ENCODE results near the gene ZAP70. TPM values are rescaled to one million over a fixed set of nuclear protein-coding genes. Genes with fewer than 3 reads are reported as not detected.

The ZAP70 gene
- total RNA-seq, 4 donors from 2014 or later: 0.46 to 2.2 (median 1.5) TPM

DNA sequence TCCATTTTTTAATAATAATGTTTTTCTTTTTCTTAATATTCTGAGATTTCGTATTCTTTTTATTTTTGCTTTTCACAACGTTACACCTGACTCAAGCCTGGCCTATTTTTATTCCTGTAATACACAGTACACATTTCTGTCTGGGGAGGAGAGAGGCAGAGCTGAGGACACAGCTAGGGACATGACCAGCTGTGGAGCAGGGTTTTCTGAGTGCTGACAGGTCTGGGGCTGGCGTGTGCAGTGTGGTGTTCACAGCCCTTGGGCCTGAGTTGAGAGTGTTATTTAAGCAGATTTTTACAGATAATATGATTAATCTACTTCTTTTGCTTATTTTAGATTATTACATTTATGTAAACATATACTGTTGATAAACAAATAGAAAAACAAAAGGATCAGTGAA, 55.9 kb downstream of the ZAP70 start:
- peaks cover 0 to 12% (median 0%) of the 10 kb centered on the region in 3 donors for H3K4me1 ChIP-seq
- H3K27ac ChIP-seq: no peak overlapping the region
- H3K9me3 ChIP-seq: no peaks in the 10 kb centered on the region
- no peaks in the 10 kb centered on the region for H3K27me3 ChIP-seq
- peaks cover 0 to 65% of the 10 kb centered on the region in 2 donors for H3K36me3 ChIP-seq
- no peak overlapping the region for H3K4me3 ChIP-seq
- 79 to 85% methylated on average over 2 to 3 of the region's 3 CpGs for WGBS, 2 donors (ENCODE audit: low coverage in 1 of 2)
- TF ChIP-seq EP300 (IDR thresholded peaks at IDR 0.05) (no peak), POLR2A (IDR thresholded peaks at IDR 0.05) (no peak), POLR2AphosphoS5 (IDR thresholded peaks at IDR 0.05) (no peak)
- TF ChIP-seq, protein P1, sequence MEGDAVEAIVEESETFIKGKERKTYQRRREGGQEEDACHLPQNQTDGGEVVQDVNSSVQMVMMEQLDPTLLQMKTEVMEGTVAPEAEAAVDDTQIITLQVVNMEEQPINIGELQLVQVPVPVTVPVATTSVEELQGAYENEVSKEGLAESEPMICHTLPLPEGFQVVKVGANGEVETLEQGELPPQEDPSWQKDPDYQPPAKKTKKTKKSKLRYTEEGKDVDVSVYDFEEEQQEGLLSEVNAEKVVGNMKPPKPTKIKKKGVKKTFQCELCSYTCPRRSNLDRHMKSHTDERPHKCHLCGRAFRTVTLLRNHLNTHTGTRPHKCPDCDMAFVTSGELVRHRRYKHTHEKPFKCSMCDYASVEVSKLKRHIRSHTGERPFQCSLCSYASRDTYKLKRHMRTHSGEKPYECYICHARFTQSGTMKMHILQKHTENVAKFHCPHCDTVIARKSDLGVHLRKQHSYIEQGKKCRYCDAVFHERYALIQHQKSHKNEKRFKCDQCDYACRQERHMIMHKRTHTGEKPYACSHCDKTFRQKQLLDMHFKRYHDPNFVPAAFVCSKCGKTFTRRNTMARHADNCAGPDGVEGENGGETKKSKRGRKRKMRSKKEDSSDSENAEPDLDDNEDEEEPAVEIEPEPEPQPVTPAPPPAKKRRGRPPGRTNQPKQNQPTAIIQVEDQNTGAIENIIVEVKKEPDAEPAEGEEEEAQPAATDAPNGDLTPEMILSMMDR (IDR thresholded peaks at IDR 0.05): no peak
- no peak for ATAC-seq

DNA sequence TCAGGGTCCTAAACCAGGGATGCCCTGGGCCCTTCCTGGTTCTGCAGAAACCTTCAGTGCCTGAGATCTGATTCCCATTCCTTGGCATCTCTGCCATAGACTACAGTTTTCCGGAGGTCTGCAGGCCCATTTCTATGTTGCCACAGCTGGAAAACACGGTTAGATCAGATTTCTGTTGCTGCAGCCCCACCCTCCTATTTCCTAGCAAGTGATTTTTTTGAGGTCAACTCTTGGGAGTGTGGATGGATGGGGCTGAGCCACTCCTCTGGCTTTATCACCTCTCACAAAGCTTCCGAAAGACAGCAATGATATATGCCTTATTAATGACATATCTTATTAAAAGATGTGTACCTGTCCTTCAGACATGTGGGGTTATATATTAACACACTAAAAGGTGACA, 56.3 kb downstream of the ZAP70 start:
- ATAC-seq: no peak
- H3K36me3 ChIP-seq: peaks cover 0 to 65% of the 10 kb centered on the region in 2 donors
- no peaks in the 10 kb centered on the region for H3K27me3 ChIP-seq
- TF ChIP-seq, protein P1 (IDR thresholded peaks at IDR 0.05): no peak
- no peak for TF ChIP-seq POLR2AphosphoS5 (IDR thresholded peaks at IDR 0.05)
- TF ChIP-seq POLR2A (IDR thresholded peaks at IDR 0.05): no peak
- no peak for TF ChIP-seq EP300 (IDR thresholded peaks at IDR 0.05)
- H3K9me3 ChIP-seq: no peaks in the 10 kb centered on the region
- H3K27ac ChIP-seq: no peak overlapping the region
- peaks cover 0 to 12% (median 0%) of the 10 kb centered on the region in 3 donors for H3K4me1 ChIP-seq
- no peak overlapping the region for H3K4me3 ChIP-seq
- 68% methylated on average over 3 of the region's 3 CpGs for WGBS, 2 donors (ENCODE audit: low coverage in 1 of 2)

- WGBS, 2 donors (ENCODE audit: low coverage in 1 of 2): 60 to 100% methylated on average over 3 to 4 of the region's 4 CpGs
- no peak overlapping the region for H3K27ac ChIP-seq
- peaks cover 0 to 65% of the 10 kb centered on the region in 2 donors for H3K36me3 ChIP-seq
- H3K4me3 ChIP-seq: no peak overlapping the region
- H3K27me3 ChIP-seq: no peaks in the 10 kb centered on the region
- H3K4me1 ChIP-seq: peaks cover 0 to 12% (median 0%) of the 10 kb centered on the region in 3 donors
- TF ChIP-seq POLR2AphosphoS5 (IDR thresholded peaks at IDR 0.05) (no peak), EP300 (IDR thresholded peaks at IDR 0.05) (no peak), POLR2A (IDR thresholded peaks at IDR 0.05) (no peak)
- TF ChIP-seq, protein P1 (IDR thresholded peaks at IDR 0.05): no peak
- no peaks in the 10 kb centered on the region for H3K9me3 ChIP-seq
- no peak for ATAC-seq
Measured at GRCh38 chr2:97770445-97770844, 57.1 kb downstream of the ZAP70 start.

DNA sequence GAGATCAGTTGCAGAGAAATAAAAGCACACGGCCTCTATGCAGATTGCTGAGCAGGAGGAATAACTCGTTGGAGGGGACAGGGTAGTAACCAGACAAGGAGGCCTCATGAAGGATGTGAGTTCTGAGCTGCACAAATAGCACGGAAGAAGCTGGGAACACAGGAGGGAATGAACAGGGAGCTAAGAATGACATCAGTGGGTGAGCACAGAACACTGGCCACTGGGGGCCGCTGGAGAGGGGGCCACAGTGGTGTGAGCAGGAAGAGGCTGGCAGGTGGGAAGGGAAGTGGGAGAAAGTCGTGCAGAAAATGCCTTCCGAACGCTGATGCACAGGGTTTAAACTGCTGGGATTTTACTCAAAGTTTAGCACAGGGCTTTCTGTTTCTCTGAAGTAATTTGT, 61.0 kb downstream of the ZAP70 start:
- Histone ChIP-seq H3K9me3 (no peaks in the 10 kb centered on the region), H3K4me3 (no peak overlapping the region), H3K4me1 (no peaks in the 10 kb centered on the region), H3K27me3 (no peaks in the 10 kb centered on the region), H3K27ac (no peak overlapping the region), H3K36me3 (peaks cover 0 to 57% of the 10 kb centered on the region in 2 donors)
- TF ChIP-seq, protein P1 (IDR thresholded peaks at IDR 0.05): peak in 1 of 4 experiments; percentile 22
- TF ChIP-seq POLR2A (IDR thresholded peaks at IDR 0.05): no peak
- ATAC-seq: no peak
- 42 to 53% methylated on average over 2 to 7 of the region's 7 CpGs for WGBS, 2 donors (ENCODE audit: low coverage in 1 of 2)

DNA sequence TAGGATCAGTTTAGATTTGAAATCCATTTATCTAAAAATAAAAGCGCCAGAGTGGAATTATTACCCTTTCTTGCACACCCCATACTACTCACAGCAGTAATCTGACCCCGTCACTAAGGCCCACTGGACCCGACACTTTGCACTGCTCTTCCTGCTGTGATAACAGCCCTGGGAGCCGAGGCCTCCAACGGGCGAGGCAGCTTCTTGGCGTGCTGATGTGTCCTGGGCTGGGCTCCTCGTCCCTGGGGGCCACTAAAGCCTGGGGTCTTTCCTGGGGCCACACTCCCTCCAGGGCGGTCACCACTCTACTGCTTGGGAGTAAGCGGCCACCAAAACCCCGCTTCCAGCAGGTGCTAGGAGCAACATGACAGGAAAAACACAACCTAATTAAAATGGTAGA, 61.7 kb downstream of the ZAP70 start:
- no peaks in the 10 kb centered on the region for H3K27me3 ChIP-seq
- no peak overlapping the region for H3K4me3 ChIP-seq
- no peaks in the 10 kb centered on the region for H3K4me1 ChIP-seq
- H3K27ac ChIP-seq: no peak overlapping the region
- TF ChIP-seq EP300 (IDR thresholded peaks at IDR 0.05) (no peak), POLR2A (IDR thresholded peaks at IDR 0.05) (no peak), POLR2AphosphoS5 (IDR thresholded peaks at IDR 0.05) (no peak)
- TF ChIP-seq, protein P1 (IDR thresholded peaks at IDR 0.05): no peak
- no peaks in the 10 kb centered on the region for H3K9me3 ChIP-seq
- no peak for ATAC-seq
- WGBS, 2 donors (ENCODE audit: low coverage in 1 of 2): 86 to 91% methylated on average over 3 to 10 of the region's 11 CpGs
- peaks cover 0 to 64% of the 10 kb centered on the region in 2 donors for H3K36me3 ChIP-seq

Data from gastroesophageal sphincter (tissue), 4 donors.